ENCODE data around the gene WDR86.

Gene WDR86

DNA sequence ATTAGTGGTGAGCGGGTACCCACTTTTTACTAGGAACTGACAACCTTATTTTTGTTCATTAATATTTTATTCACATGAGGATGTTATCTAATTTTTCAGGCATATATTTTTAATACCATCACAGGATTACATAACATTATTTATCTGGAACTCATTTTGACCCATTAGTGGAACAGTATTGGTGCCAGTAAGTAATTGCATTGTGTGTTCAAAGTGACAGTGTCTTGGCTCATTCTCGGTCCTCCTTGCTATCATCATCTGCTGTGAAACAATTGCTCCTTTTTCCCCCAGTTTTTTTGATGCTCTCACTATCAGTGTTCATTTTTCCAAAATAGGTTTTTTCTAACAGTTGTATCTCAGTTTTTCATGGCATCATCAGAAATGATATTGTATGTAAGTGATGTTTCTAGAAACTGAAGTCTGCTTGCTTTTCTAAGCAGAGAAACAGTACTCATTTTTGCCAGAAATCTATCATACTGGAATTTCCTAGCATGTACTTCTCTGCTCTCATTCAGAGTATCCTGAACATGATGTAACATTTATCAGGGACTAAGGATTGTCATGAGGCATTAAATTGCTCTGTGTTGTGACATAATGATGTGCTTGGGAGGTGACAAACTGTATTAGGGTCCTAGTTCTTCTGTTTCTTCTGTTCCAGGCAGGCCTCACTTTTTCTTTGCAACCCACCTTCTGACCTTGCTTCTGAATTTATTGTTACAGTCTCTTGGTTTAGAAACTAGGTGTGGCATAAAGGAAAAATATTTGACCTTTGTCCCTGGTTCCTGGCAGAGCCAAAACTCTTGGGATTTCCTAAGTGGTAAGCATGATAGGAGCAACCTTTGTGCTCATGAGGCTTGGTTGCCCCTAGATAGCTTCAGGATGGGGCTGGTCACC lies 64.0 kb downstream of the WDR86 start:
- DNase-seq = no peak

DNA sequence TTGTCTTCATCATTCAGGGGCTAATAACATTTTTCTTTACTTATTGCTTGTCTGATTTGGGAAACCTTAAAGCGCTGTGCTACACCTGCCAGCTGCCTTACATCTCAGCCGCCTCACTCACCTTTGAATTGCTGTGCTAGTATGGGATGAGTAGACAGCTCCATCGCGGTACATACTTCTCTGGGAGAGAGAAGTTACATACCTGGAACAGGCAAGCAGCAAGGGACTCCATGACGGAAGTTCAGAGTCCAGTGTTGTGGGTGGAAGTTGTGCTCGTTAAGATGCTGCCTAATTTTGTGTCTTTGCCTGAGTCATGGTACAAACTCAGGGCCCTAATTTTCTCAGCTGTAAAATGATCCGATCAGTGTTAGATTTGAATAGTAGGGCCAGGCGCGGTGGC lies 66.3 kb downstream of the WDR86 start:
- no peak for DNase-seq

DNA sequence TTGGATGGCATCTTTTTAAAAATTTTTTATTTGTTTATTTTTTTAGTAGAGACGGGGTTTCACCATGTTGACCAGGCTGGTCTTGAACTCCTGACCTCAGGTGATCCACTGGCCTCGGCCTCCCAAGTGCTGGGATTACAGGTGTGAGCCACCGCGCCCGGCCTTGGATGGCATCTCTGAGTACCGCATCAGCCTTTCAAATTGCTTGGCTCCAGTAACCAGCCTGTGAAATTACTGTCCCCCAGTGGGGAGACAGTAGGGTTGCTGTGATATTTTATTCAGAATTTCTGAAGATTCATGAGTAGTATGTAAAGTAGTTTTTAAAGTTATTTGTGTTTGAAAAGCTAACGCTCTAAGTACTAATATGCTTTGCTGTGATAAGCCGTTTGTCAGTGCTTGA lies 67.0 kb downstream of the WDR86 start:
- no peak for DNase-seq

DNA sequence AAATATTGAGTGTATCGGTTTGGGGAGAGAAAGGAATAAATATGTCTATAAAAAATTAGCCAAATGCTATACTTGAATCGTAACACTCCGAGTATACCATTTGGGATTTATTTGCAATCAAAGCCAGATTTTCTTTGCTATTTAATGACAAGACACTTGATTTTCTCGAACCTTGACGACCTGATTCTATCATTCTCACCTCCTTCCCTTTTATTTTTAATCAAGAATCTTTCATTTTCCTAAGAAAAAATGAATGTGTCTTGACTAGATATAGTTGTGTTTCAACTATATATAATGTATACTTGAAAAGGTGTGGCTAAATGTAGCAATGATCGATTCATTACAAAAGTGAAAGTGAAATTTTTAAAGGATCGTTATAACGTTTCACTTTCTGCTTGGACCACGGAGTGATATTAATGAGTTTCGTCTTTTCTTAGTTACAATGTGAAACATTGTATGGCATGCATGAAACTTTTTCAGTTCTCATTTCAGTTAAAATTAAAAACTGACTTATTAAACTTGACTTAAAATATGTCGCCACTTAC lies 67.7 kb downstream of the WDR86 start:
- DNase-seq = no peak

DNA sequence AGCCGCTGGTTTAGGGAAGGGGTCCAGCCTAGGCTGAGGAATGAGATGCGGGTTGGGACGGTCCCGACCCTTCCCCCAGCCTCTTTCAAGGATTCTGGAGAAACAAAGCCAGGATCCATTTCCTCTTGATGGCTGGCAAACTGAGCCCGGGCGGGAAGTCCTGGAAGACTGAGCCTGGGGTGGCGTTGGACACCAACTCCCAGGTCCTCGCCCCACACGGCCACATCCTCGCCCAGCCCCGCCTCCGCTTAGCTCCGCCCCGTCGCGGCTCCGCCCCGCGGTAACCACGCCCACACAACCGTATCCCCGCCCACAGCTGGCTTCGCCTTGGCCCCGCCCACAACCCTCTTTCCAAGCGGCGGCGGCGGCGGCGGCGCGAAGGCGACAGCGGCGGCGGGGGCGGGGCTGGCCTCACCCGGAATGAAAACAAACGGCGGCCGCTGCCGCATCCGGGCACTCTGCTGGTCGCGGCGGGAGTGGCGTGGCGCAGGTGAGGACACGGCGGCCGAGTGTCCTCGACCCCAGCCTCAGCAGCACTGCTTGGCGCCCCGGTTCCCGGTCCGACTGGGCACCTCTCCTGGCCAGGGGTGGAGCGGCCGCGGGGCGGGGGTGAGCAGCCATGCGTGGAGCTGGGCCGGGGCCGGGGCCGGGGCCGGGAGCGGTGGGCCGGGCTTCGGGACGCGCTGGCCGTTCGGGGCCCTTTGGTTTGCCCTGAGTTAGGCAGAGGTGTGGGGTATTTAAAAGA lies 68.3 kb downstream of the WDR86 start, which contains the start of gene NUB1:
Gene NUB1, plus strand, starts transcription at position 456 of the 745 bp plus-strand sequence. CDS start 3,538 bp downstream, outside the sequence.
- DNase-seq = peak; percentile 50 to 88

DNA sequence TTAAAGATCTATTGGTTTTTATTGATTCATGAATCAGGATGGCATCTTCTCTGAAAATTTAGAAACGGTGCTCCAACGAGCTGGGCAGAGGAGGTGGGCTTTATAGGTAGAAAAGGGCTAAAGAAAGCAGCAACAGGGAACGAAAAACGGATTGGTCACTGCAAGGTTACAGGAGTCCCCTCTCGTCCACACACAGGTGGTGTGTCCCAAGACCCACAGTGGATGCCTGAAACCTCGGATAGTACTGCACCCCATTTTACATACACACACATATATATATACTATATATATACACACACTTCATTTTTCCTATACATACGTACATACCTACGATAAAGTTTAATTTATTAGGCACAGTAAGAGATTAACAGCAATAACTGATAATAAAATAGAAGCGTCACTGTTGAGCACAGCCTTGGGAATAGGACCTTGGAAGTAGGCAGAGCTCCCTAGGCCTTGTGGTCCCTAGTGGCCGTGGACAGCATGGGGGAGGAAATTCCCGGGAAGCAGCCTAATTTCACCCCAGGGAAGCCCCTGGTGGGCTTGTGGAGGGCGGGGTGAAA lies 69.0 kb downstream of the WDR86 start:
- DNase-seq = no peak

GRCh38 chr7:151339651-151340382 lies 70.0 kb downstream of the WDR86 start:
- no peak for DNase-seq

GRCh38 chr7:151338809-151339208 lies 71.0 kb downstream of the WDR86 start:
- DNase-seq = no peak

- DNase-seq = no peak
These were observed 72.5 kb downstream of the WDR86 start for GRCh38 chr7:151337346-151337745.

DNA sequence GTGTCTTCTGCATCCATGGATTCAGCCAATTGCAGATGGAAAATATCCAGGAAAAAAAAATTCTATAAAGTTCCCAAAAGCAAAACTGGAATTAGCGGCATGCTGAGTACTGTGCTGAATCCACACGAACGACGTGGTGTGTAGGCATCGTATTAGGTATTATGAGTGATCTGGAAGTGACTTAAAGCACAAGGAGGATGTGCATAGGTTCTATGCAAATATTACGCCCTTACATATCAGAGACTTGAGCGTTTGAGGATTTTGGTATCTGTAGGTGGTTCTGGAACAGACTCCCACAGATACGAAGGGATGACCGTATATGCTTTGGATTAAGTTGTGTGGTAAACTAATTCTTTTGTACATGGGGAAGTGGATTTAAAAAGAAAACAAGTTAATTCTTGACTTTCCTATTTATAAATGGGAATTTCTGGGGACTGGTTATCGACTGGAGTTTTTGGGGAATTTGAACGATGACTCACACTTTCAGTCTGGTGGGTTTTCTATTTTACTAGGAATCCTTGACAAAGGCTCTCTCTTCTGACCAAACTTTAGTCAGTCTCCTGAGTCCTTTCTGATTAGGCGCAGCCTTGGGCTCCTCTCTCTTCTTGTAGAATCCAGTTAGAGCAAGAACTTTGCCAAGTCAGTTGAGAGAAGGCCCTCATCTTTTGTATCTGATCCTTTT lies 73.7 kb downstream of the WDR86 start:
- no peak for DNase-seq

DNA sequence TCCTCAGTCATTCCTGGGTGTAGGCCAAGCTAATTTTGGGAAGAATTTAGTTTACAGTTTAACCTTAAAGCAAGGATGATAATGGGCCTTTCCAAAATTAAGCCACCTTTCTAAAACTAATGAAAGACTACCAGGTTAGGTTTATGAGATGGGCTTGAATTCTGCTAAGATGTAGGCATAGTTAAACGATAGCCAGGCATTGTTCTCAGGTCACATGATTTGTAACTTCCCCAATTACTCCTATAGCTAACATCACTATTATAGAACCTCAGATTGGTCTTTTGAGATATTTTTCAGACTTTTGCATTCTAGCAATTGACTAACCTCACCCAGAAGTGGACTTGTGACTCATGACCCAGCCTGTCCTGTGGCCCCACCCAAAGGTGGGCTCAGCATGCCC lies 75.2 kb downstream of the WDR86 start:
- no peak for DNase-seq

Data from NCI-H446 (cell line).